Endothelial cell of umbilical vein (primary cell): ENCODE measurements around the gene SULT1C3. TPM values are rescaled to one million over a fixed set of nuclear protein-coding genes. Genes with fewer than 3 reads are reported as not detected.

Experiments
- BruUV-seq: library from RNA; stranded (reverse); fragments of 400-500 nt; replicated peaks from 2 replicates; lab custom pipeline; 2021; lab: Mats Ljungman, UMichigan
- CTCF ChIA-PET: fragments of 300-600, 350-600 bp; sonication (Branson Sonifier 250); formaldehyde crosslinking; loops from one replicate; lab custom pipeline; 2021; ENCODE audit warnings: antibody characterized with exemption, inconsistent platforms; lab: Charles Lee
- POLR2A ChIA-PET: fragments of 300-600, 350-600 bp; sonication (Branson Sonifier 250); formaldehyde crosslinking; loops from one replicate; lab custom pipeline; 2021; ENCODE audit warnings: antibody characterized with exemption, inconsistent platforms; lab: Charles Lee
- DNase-seq: peaks from one replicate; pipeline ENCODE4 v3.0.0-alpha.2; 2011; ENCODE audit warnings: low read depth, low spot score
- FAIRE-seq: peaks from 2 replicates; lab custom pipeline; 2011; peaks lifted over from hg19 to GRCh38; lab: Jason Lieb, UNC
- H2AFZ ChIP-seq: 2 replicates; pipeline ENCODE4 v1.6.0; 2012; ENCODE audit warnings: low read depth, low read length, control low read depth, inconsistent platforms
- H3K27ac ChIP-seq: 2 replicates; pipeline ENCODE4 v1.5.1; 2011; ENCODE audit warnings: low read depth, mild to moderate bottlenecking, control low read depth, low read length, moderate library complexity; ENCODE audit not compliant: insufficient read depth
- H3K27me3 ChIP-seq, 2 experiments: 2 replicates each; pipeline versions ENCODE4 v1.6.0 to v1.6.1; 2011; ENCODE audit warnings: low read length in 2 of 2, mixed read lengths in 1 of 2; ENCODE audit not compliant: control insufficient read depth in 2 of 2, insufficient read depth in 2 of 2
- H3K36me3 ChIP-seq, 2 experiments: 2 replicates in 1 of 2; 3 replicates in 1 of 2; pipeline ENCODE4 v1.5.1; 2011; ENCODE audit warnings: low read length in 2 of 2, mild to moderate bottlenecking in 1 of 2, moderate library complexity in 1 of 2; ENCODE audit not compliant: control insufficient read depth in 2 of 2, insufficient read depth in 2 of 2; ENCODE audit errors: extremely low read depth in 1 of 2
- H3K4me1 ChIP-seq: 3 replicates; pipeline ENCODE4 v1.5.1; 2011; ENCODE audit warnings: mild to moderate bottlenecking, low read length; ENCODE audit not compliant: control insufficient read depth, insufficient read depth; ENCODE audit errors: extremely low read depth
- H3K4me2 ChIP-seq: 2 replicates; pipeline ENCODE4 v1.6.1; 2011; ENCODE audit warnings: low read length, control low read depth, mixed read lengths; ENCODE audit not compliant: insufficient read depth
- H3K4me3 ChIP-seq, 3 experiments: fragments of 200-600 bp in 1 of 3; sonication (generic), shearing (Covaris generic) in 1 of 3; replicated peaks in 1 of 3; 2 replicates each; pipeline ENCODE4 v1.5.1; 2011 to 2016; ENCODE audit warnings: control low read depth in 3 of 3, low read length in 3 of 3, mild to moderate bottlenecking in 2 of 3, inconsistent platforms in 1 of 3, low read depth in 1 of 3, moderate library complexity in 1 of 3; ENCODE audit not compliant: insufficient read depth in 1 of 3
- H3K79me2 ChIP-seq: 2 replicates; pipeline ENCODE4 v1.6.0; 2012; ENCODE audit warnings: low read length, inconsistent platforms; ENCODE audit not compliant: control insufficient read depth, insufficient read depth
- H3K9ac ChIP-seq: replicated peaks from 2 replicates; pipeline ENCODE3; 2011; ENCODE audit warnings: low read length, control low read depth; ENCODE audit not compliant: insufficient read depth; ENCODE audit errors: extremely low read depth
- H3K9me1 ChIP-seq: replicated peaks from 3 replicates; pipeline ENCODE4 v1.6.0; 2011; ENCODE audit warnings: mild to moderate bottlenecking, low read length; ENCODE audit not compliant: control insufficient read depth, insufficient read depth; ENCODE audit errors: extremely low read depth
- H3K9me3 ChIP-seq: replicated peaks from 2 replicates; pipeline ENCODE4 v1.5.1; 2012; ENCODE audit warnings: low read length, inconsistent platforms; ENCODE audit not compliant: control insufficient read depth, insufficient read depth
- H4K20me1 ChIP-seq: replicated peaks from 2 replicates; pipeline ENCODE3; 2011; ENCODE audit warnings: mild to moderate bottlenecking, low read length; ENCODE audit not compliant: control insufficient read depth, insufficient read depth; ENCODE audit errors: extremely low read depth
- EZH2 ChIP-seq: IDR thresholded peaks from 2 replicates; pipeline ENCODE4 v1.6.1; 2012; ENCODE audit warnings: borderline replicate concordance, low read depth, mild to moderate bottlenecking, moderate library complexity, low read length, inconsistent platforms; ENCODE audit not compliant: severe bottlenecking
- FOS ChIP-seq: IDR thresholded peaks from 2 replicates; pipeline ENCODE4 v1.6.1; 2011; ENCODE audit warnings: mild to moderate bottlenecking, low read length, moderate library complexity, borderline replicate concordance; ENCODE audit not compliant: insufficient read depth
- GATA2 ChIP-seq: IDR thresholded peaks from 2 replicates; pipeline ENCODE4 v1.7.0; 2011; ENCODE audit warnings: low read depth, mild to moderate bottlenecking, moderate library complexity, mixed read lengths, low read length; ENCODE audit not compliant: insufficient read length, insufficient read depth
- JUN ChIP-seq: IDR thresholded peaks from 2 replicates; pipeline ENCODE4 v1.6.1; 2011; ENCODE audit warnings: borderline replicate concordance, low read depth; ENCODE audit not compliant: insufficient read length, insufficient read depth
- MAX ChIP-seq: IDR thresholded peaks from 2 replicates; pipeline ENCODE4 v1.6.1; 2011; ENCODE audit not compliant: insufficient read depth, insufficient read length
- MYC ChIP-seq: IDR thresholded peaks from one replicate; pipeline ENCODE4 v1.6.1; 2011; ENCODE audit warnings: mild to moderate bottlenecking, low read depth, low read length
- POLR2A ChIP-seq: IDR thresholded peaks from 2 replicates; pipeline ENCODE4 v1.6.1; 2012; ENCODE audit warnings: low read depth, mild to moderate bottlenecking, control low read depth, low read length
- POLR2AphosphoS5 ChIP-seq: IDR thresholded peaks from 2 replicates; pipeline ENCODE4 v1.6.1; 2012; ENCODE audit warnings: low read depth, mild to moderate bottlenecking, control low read depth, low read length, moderate library complexity; ENCODE audit not compliant: insufficient read depth
- dilution Hi-C: fragments of 300-500 bp; cut with MboI; formaldehyde crosslinking; loops from one replicate; pipeline ENCODE4 v1.15.0; 2019; ENCODE audit warnings: low sequenced_read_pairs; ENCODE audit not compliant: extremely low pct_ligation_motif_present
- intact Hi-C: fragments of 100-400 bp; cut with micrococcal nuclease; formaldehyde crosslinking; loops from one replicate; pipeline ENCODE4 v1.10.0; 2022
- polyA plus RNA-seq, 4 experiments: library from polyadenylated mRNA; depleted of rRNA in 3 of 4; stranded (reverse) in 3 of 4; unstranded in 1 of 4; fragments of >200 nt; gene quantifications; 2 replicates each; pipeline versions ENCODE4 v1.2.1 to v1.2.3, GENCODE V29; 2011 to 2012; ENCODE audit warnings: missing spikeins in 1 of 4
- total RNA-seq: library from RNA; stranded (reverse); gene quantifications from 2 replicates; pipeline ENCODE4 v1.2.3, GENCODE V29; 2021
- TF ChIP-seq, protein P1 (sequence below), 2 donors: IDR thresholded peaks; 1 replicate in 1 of 2; 2 replicates in 1 of 2; pipeline ENCODE4 v1.5.1; 2011; ENCODE audit warnings: low read length in 2 of 2, mild to moderate bottlenecking in 2 of 2, moderate library complexity in 2 of 2, control low read depth in 1 of 2, inconsistent platforms in 1 of 2, low read depth in 1 of 2; ENCODE audit not compliant: insufficient read depth in 1 of 2; ENCODE audit errors: extremely low read depth in 1 of 2

Gene SULT1C3
- total and polyA plus RNA-seq, 2 donors (not counting 3 experiments of a cell fraction or from before 2014, with no cell fraction given) = not detected

DNA sequence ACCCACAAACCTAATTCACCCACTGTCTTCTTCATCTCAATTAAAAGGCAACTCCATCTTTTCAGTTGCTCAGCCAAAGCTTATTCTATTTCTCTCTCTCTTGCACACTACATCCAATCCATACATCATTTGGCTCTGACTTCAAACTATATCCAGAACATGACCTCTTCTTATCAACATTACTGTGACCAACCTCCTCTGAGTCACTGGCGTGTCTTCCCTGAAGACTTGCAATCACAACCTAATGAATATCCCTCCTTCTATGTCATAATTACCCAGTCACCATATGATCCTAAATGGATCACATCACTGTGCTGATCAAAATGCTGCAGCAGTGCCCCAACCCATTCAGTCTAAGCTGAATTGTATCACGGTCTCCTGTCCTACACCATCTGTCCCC lies 22.6 kb upstream of the SULT1C3 start:
- Histone ChIP-seq H3K27ac (no peak overlapping the region), H3K9me1 (no peaks in the 10 kb centered on the region), H3K79me2 (no peaks in the 10 kb centered on the region), H3K27me3 (no peaks in the 10 kb centered on the region), H4K20me1 (no peaks in the 10 kb centered on the region), H3K4me3 (no peak overlapping the region), H3K36me3 (no peaks in the 10 kb centered on the region), H3K9ac (no peak overlapping the region), H3K4me1 (no peaks in the 10 kb centered on the region), H3K4me2 (no peak overlapping the region), H3K9me3 (no peaks in the 10 kb centered on the region), H2AFZ (no peak overlapping the region)
- FAIRE-seq (no peak), DNase-seq (no peak)
- no TSS peak for BruUV-seq
- CTCF ChIA-PET = no interaction called here
- POLR2A ChIA-PET = no interaction called here
- dilution Hi-C loops (no loop called here), intact Hi-C loops (loop anchor here (10.0 kb wide), 1 partner anchor 368 kb away; no protein-coding TSS in a partner anchor)
- TF ChIP-seq EZH2 (no peak), MAX (no peak), POLR2AphosphoS5 (no peak), FOS (no peak), MYC (no peak), POLR2A (no peak), GATA2 (no peak), JUN (no peak)
- TF ChIP-seq, protein P1, sequence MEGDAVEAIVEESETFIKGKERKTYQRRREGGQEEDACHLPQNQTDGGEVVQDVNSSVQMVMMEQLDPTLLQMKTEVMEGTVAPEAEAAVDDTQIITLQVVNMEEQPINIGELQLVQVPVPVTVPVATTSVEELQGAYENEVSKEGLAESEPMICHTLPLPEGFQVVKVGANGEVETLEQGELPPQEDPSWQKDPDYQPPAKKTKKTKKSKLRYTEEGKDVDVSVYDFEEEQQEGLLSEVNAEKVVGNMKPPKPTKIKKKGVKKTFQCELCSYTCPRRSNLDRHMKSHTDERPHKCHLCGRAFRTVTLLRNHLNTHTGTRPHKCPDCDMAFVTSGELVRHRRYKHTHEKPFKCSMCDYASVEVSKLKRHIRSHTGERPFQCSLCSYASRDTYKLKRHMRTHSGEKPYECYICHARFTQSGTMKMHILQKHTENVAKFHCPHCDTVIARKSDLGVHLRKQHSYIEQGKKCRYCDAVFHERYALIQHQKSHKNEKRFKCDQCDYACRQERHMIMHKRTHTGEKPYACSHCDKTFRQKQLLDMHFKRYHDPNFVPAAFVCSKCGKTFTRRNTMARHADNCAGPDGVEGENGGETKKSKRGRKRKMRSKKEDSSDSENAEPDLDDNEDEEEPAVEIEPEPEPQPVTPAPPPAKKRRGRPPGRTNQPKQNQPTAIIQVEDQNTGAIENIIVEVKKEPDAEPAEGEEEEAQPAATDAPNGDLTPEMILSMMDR (IDR thresholded peaks at IDR 0.05; ENCODE audit: extremely low read depth in 1 of 2, insufficient read depth in 1 of 2, low read depth in 1 of 2, low read length in 2 of 2) = no peak
